Common myeloid progenitor, CD34-positive (primary cell): ENCODE measurements around the gene LAMA3.
A peak's percentile ranks its signal among the peaks of the same experiment; 100 is the strongest.

Experiments
- CTCF ChIA-PET: fragments of 350-600 bp; sonication (Branson Sonifier 250); formaldehyde crosslinking; loops from one replicate; lab custom pipeline; 2021; ENCODE audit warnings: antibody characterized with exemption; lab: Charles Lee
- POLR2A ChIA-PET: fragments of 350-600 bp; sonication (Branson Sonifier 250); formaldehyde crosslinking; loops from one replicate; lab custom pipeline; 2021; ENCODE audit warnings: antibody characterized with exemption; lab: Charles Lee
- DNase-seq, 3 donors: peaks; one replicate each; pipeline versions ENCODE4 v3.0.0 to v3.0.0-alpha.2; 2013
- H3K27ac ChIP-seq, 2 experiments: 1 replicate in 1 of 2; 2 replicates in 1 of 2; pipeline ENCODE4 v1.7.0; 2013; ENCODE audit warnings: inconsistent platforms in 2 of 2, low read length in 2 of 2, mild to moderate bottlenecking in 2 of 2, low read depth in 1 of 2, moderate library complexity in 1 of 2; ENCODE audit not compliant: severe bottlenecking in 2 of 2, insufficient read depth in 1 of 2, poor library complexity in 1 of 2
- H3K27me3 ChIP-seq, 5 experiments: replicated peaks in 2 of 5; 1 replicate in 3 of 5; 2 replicates in 2 of 5; pipeline versions ENCODE4 v1.6.1 to v1.7.0; 2013; ENCODE audit warnings: low read length in 4 of 5, mild to moderate bottlenecking in 2 of 5, moderate library complexity in 2 of 5, inconsistent platforms in 1 of 5; ENCODE audit not compliant: insufficient read depth in 5 of 5, control insufficient read depth in 4 of 5
- H3K36me3 ChIP-seq, 4 experiments: 1 replicate in 2 of 4; 2 replicates in 2 of 4; pipeline versions ENCODE4 v1.6.1 to v1.7.0; 2013; ENCODE audit warnings: low read length in 3 of 4, control low read depth in 1 of 4, mild to moderate bottlenecking in 1 of 4; ENCODE audit not compliant: control insufficient read depth in 4 of 4, insufficient read depth in 4 of 4
- H3K4me1 ChIP-seq, 4 experiments: 1 replicate in 3 of 4; 2 replicates in 1 of 4; pipeline versions ENCODE4 v1.6.1 to v1.7.1; 2013; ENCODE audit warnings: low read length in 3 of 4, mild to moderate bottlenecking in 3 of 4, control low read depth in 1 of 4, inconsistent platforms in 1 of 4, moderate library complexity in 1 of 4; ENCODE audit not compliant: control insufficient read depth in 4 of 4, insufficient read depth in 4 of 4; ENCODE audit errors: control extremely low read depth in 1 of 4
- H3K4me3 ChIP-seq, 7 experiments: 1 replicate in 4 of 7; 2 replicates in 3 of 7; pipeline versions ENCODE4 v1.5.1 to v1.7.0; 2013; ENCODE audit warnings: mild to moderate bottlenecking in 7 of 7, low read length in 6 of 7, moderate library complexity in 6 of 7, inconsistent platforms in 2 of 7, low read depth in 2 of 7, control low read depth in 1 of 7; ENCODE audit not compliant: insufficient read depth in 4 of 7, control insufficient read depth in 1 of 7; ENCODE audit errors: extremely low read depth in 1 of 7
- H3K9me3 ChIP-seq, 5 experiments: 1 replicate in 4 of 5; 2 replicates in 1 of 5; pipeline versions ENCODE4 v1.6.1 to v1.7.1; 2013; ENCODE audit warnings: low read length in 4 of 5, mild to moderate bottlenecking in 2 of 5, inconsistent platforms in 1 of 5, low read depth in 1 of 5, moderate library complexity in 1 of 5; ENCODE audit not compliant: control insufficient read depth in 4 of 5, insufficient read depth in 2 of 5; ENCODE audit errors: control extremely low read depth in 1 of 5
- WGBS: methylation state at CpG from one replicate; pipeline ENCODE4 v1.1.5; 2013; ENCODE audit not compliant: insufficient coverage; 5-methylcytosine and 5-hydroxymethylcytosine counted together

Gene LAMA3

GRCh38 chr18:23824669-23825068 is 135.4 kb downstream of the LAMA3 start:
- no peaks in the 10 kb centered on the region for H3K9me3 ChIP-seq
- H3K27me3 ChIP-seq = peaks cover 0 to 4% (median 0%) of the 10 kb centered on the region in 5 experiments
- H3K27ac ChIP-seq = no peak overlapping the region
- H3K36me3 ChIP-seq = no peaks in the 10 kb centered on the region
- DNase-seq = peak in 2 of 3 donors; percentile 52
- H3K4me1 ChIP-seq = peaks cover 20 to 54% (median 38%) of the 10 kb centered on the region in 4 experiments
- ChIA-PET POLR2A (no interaction called here), CTCF (interaction anchor here (1.0 to 3.9 kb wide), 9 partner anchors 11 to 314 kb away, joined by 3 to 20 read pairs (median 3); no protein-coding TSS in a partner anchor)
- no peak overlapping the region for H3K4me3 ChIP-seq
- WGBS = 100% methylated on average over 1 of the region's 1 CpG

GRCh38 chr18:23825496-23825895 is 136.2 kb downstream of the LAMA3 start:
- ChIA-PET POLR2A (no interaction called here), CTCF (interaction anchor here (0.5 to 3.9 kb wide), 9 partner anchors 9 to 313 kb away, joined by 3 to 20 read pairs (median 3); no protein-coding TSS in a partner anchor)
- Histone ChIP-seq H3K36me3 (no peaks in the 10 kb centered on the region), H3K27me3 (peaks cover 0 to 4% (median 0%) of the 10 kb centered on the region in 5 experiments), H3K9me3 (no peaks in the 10 kb centered on the region), H3K27ac (peak overlapping the region in 1 of 2 experiments; percentile 29), H3K4me3 (no peak overlapping the region), H3K4me1 (peaks cover 20 to 54% (median 38%) of the 10 kb centered on the region in 4 experiments)
- DNase-seq = no peak
- 86% methylated on average over 2 of the region's 2 CpGs for WGBS

GRCh38 chr18:23825978-23826405 is 136.7 kb downstream of the LAMA3 start:
- ChIA-PET CTCF (interaction anchor here (0.5 to 3.9 kb wide), 7 partner anchors 9 to 309 kb away, joined by 3 to 20 read pairs (median 3); no protein-coding TSS in a partner anchor), POLR2A (no interaction called here)
- peaks cover 20 to 54% (median 38%) of the 10 kb centered on the region in 4 experiments for H3K4me1 ChIP-seq
- no peaks in the 10 kb centered on the region for H3K9me3 ChIP-seq
- no peak overlapping the region for H3K4me3 ChIP-seq
- DNase-seq = peak; percentile 17 to 76 (median 65)
- peak overlapping the region; percentile 29 to 52 for H3K27ac ChIP-seq
- 15% methylated on average over 4 of the region's 6 CpGs for WGBS
- no peaks in the 10 kb centered on the region for H3K36me3 ChIP-seq
- H3K27me3 ChIP-seq = peaks cover 0 to 4% (median 0%) of the 10 kb centered on the region in 5 experiments

GRCh38 chr18:23826850-23827620 is 137.8 kb downstream of the LAMA3 start:
- H3K27me3 ChIP-seq = peaks cover 0 to 2% (median 0%) of the 10 kb centered on the region in 5 experiments
- no peak for DNase-seq
- peaks cover 20 to 54% (median 38%) of the 10 kb centered on the region in 4 experiments for H3K4me1 ChIP-seq
- ChIA-PET POLR2A (no interaction called here), CTCF (interaction anchor here (0.6 to 1.6 kb wide), 4 partner anchors 57 to 315 kb away, joined by 3 to 5 read pairs (median 3); no protein-coding TSS in a partner anchor)
- H3K4me3 ChIP-seq = no peak overlapping the region
- no peaks in the 10 kb centered on the region for H3K9me3 ChIP-seq
- no peaks in the 10 kb centered on the region for H3K36me3 ChIP-seq
- no peak overlapping the region for H3K27ac ChIP-seq
- 67% methylated on average over 3 of the region's 4 CpGs for WGBS

GRCh38 chr18:23827681-23828080 is 138.4 kb downstream of the LAMA3 start:
- POLR2A ChIA-PET = no interaction called here

GRCh38 chr18:23828426-23828825 is 139.2 kb downstream of the LAMA3 start:
- peaks cover 20 to 54% (median 38%) of the 10 kb centered on the region in 4 experiments for H3K4me1 ChIP-seq
- CTCF ChIA-PET = interaction anchor here (1.0 to 2.4 kb wide), 5 partner anchors 10 to 90 kb away, joined by 3 to 13 read pairs (median 6); no protein-coding TSS in a partner anchor
- peak overlapping the region; percentile 84 to 90 for H3K27ac ChIP-seq
- POLR2A ChIA-PET = no interaction called here
- H3K4me3 ChIP-seq = no peak overlapping the region
- H3K36me3 ChIP-seq = no peaks in the 10 kb centered on the region
- H3K9me3 ChIP-seq = no peaks in the 10 kb centered on the region
- no peaks in the 10 kb centered on the region for H3K27me3 ChIP-seq
- WGBS = 0% methylated on average over 1 of the region's 3 CpGs
- DNase-seq = peak; percentile 92 to 98 (median 95)

More at GRCh38 chr18:23827681-23828080, 138.4 kb downstream of the LAMA3 start:
- Histone ChIP-seq H3K27me3 (peaks cover 0 to 2% (median 0%) of the 10 kb centered on the region in 5 experiments), H3K4me3 (no peak overlapping the region), H3K4me1 (peaks cover 20 to 54% (median 38%) of the 10 kb centered on the region in 4 experiments), H3K36me3 (no peaks in the 10 kb centered on the region), H3K27ac (peak overlapping the region; percentile 84 to 90), H3K9me3 (no peaks in the 10 kb centered on the region)
- CTCF ChIA-PET = interaction anchor here (0.7 to 2.4 kb wide), 3 partner anchors 11 to 95 kb away, joined by 3 to 13 read pairs (median 3); no protein-coding TSS in a partner anchor
- no peak for DNase-seq
- WGBS = 100% methylated on average over 2 of the region's 4 CpGs
